ENCODE data around the gene GPR162.

- TF ChIP-seq EP300 (IDR thresholded peaks at IDR 0.05; ENCODE audit: borderline replicate concordance) (no peak), REST (IDR thresholded peaks at IDR 0.05; ENCODE audit: low read depth) (no peak), FOXM1 (IDR thresholded peaks at IDR 0.05; ENCODE audit: borderline replicate concordance, low read depth) (no peak), EGR1 (IDR thresholded peaks at IDR 0.05) (no peak), YY1 (IDR thresholded peaks at IDR 0.05; ENCODE audit: low read depth) (no peak), CREB1 (IDR thresholded peaks at IDR 0.05; ENCODE audit: low read depth) (no peak), TEAD4 (IDR thresholded peaks at IDR 0.05) (no peak), RAD21 (IDR thresholded peaks at IDR 0.05; ENCODE audit: low read depth) (no peak), CEBPB (IDR thresholded peaks at IDR 0.05) (no peak), TAF1 (IDR thresholded peaks at IDR 0.05; ENCODE audit: low read depth) (no peak)
Measured at GRCh38 chr12:6831450-6831995, 9.9 kb downstream of the GPR162 start.
